GM18526 (cell line): ENCODE measurements around the gene RNF31.

Source experiments
- POLR2A ChIP-seq: IDR thresholded peaks from 3 replicates; pipeline ENCODE4 v1.6.1; 2011; ENCODE audit not compliant: insufficient read length; ENCODE audit errors: extremely low read depth

The RNF31 gene

GRCh38 chr14:24146978-24147760 is at the start of gene RNF31:
RNF31 (plus strand) TSS chr14:24147498; CDS start chr14:24147699, 201 bp downstream.
- TF ChIP-seq POLR2A: peak; percentile 72

- TF ChIP-seq POLR2A: no peak
These were observed 48.9 kb upstream of the RNF31 start for GRCh38 chr14:24098229-24098926.

- TF ChIP-seq POLR2A: no peak
These were observed 48.1 kb upstream of the RNF31 start for GRCh38 chr14:24098927-24099813.

GRCh38 chr14:24100197-24100981 is 46.9 kb upstream of the RNF31 start:
- TF ChIP-seq POLR2A: no peak

DNA sequence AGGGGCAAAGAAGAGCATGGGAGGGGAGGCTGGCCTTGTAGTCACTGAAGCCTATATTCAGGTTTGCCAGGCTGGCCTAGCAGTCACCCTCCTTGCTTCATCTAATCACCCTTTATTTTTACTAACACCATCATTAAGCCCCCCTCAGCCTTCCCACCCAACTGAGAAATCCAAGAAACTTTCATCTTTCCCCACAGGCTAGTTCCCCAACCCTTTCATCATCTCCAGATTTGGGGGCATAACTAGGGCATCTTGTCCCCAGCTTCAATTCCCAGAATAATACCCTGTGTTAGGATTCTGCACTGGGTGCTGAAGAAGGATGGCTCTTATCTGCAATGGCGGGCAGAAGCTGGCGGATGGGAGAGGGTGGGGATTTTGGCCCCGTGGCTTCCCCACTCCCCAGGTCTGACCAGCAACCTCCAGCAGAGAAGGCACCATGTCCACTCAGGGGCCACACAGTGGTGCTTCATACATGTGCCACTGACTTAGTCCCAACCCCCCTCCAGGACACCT is 46.3 kb upstream of the RNF31 start:
- TF ChIP-seq POLR2A: no peak

- TF ChIP-seq POLR2A: no peak
These were observed 44.8 kb upstream of the RNF31 start for GRCh38 chr14:24102357-24103048.

DNA sequence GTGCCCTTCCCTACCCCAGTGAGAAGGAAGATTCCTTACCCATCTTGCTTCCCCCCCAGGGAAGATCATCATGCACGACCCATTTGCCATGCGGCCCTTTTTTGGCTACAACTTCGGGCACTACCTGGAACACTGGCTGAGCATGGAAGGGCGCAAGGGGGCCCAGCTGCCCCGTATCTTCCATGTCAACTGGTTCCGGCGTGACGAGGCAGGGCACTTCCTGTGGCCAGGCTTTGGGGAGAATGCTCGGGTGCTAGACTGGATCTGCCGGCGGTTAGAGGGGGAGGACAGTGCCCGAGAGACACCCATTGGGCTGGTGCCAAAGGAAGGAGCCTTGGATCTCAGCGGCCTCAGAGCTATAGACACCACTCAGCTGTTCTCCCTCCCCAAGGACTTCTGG is 43.8 kb upstream of the RNF31 start:
- TF ChIP-seq POLR2A: no peak

DNA sequence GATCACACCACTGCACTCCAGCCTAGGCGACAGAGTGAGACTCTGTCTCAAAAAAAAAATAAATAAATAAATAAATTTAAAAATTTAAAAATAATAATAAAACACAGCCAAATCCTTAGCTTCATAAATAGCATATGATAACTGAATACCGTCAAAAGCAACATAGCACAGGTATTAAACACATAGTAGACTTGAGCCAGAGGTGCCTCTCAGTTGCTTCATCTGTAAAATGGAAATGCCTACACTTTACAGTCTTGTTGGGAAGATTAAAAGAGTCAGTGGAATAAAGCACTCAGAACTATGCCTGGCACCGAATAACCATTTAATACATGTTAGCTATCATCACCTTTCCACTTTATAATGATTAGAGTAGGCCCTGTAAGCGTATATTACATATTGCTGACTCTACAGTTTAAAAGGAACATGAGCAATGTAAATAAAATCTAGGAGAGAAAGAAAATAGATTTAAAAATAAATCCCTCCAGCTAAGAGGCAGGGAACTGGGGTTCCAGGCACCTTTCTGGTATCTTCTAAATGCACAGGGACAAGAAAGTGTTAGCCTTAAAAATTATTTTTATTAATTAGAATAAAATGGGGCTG is 40.5 kb upstream of the RNF31 start:
- TF ChIP-seq POLR2A: no peak

DNA sequence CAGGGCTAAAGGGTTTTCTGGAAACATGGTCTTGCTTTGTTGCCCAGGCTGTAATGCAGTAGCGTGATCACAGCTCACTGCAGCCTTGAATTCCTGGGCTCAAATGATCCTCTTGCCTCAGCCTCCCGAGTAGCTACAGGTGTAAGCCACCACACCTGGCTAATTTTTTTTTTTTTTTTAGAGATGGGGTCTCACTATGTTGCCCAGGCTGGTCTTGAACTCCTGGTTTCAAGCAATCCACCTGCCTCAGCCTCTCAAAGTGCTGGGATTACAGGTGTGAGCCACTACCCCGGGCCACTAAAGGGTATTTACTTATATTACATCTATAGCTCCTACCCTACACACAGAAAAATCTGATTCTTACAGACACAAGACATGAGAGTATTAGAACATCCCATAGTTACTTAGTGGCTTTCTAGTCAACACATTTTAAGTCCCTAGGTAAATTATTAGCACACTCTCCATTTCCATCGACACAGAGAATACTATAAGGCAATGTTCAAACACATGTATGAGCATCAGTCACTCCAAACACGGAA is 38.9 kb upstream of the RNF31 start:
- no peak for TF ChIP-seq POLR2A

DNA sequence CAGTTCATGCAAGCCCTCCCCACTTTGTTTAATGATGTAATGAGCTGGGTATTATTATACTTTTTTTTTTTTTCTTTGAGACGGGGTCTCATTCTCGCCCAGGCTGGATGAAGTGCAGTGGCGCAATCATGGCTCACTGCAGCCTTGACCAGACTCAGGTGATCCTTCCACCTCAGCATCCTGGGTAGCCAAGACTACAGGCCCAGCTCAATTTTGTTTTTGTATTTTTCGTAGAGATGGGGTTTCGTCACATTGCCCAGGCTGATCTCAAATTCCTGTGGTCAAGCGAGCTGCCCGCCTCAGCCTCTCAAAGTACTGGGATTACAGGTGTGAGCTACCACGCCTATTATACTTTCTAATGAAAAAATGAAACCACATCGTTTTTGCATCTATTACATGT is 37.2 kb upstream of the RNF31 start:
- no peak for TF ChIP-seq POLR2A

DNA sequence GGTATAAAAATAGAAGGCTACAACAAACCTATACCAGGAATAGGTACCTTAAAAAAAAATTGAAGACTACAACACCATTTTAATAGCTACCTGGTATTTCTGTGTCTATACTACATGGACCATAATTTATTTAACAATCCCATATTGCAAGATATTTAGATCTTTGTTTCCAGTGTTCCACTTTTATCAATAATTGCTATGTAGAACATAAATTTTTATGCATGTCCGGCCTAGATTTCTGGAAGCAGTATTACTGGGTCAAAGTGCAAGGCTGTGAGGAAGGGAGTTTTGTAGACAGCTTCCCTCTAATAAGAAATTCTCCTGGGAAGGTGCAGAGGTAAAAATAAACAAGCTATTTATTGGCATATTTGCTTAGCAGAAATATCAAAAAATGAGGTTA is 36.8 kb upstream of the RNF31 start:
- no peak for TF ChIP-seq POLR2A

GRCh38 chr14:24113379-24113800 is 33.9 kb upstream of the RNF31 start:
- TF ChIP-seq POLR2A: no peak

DNA sequence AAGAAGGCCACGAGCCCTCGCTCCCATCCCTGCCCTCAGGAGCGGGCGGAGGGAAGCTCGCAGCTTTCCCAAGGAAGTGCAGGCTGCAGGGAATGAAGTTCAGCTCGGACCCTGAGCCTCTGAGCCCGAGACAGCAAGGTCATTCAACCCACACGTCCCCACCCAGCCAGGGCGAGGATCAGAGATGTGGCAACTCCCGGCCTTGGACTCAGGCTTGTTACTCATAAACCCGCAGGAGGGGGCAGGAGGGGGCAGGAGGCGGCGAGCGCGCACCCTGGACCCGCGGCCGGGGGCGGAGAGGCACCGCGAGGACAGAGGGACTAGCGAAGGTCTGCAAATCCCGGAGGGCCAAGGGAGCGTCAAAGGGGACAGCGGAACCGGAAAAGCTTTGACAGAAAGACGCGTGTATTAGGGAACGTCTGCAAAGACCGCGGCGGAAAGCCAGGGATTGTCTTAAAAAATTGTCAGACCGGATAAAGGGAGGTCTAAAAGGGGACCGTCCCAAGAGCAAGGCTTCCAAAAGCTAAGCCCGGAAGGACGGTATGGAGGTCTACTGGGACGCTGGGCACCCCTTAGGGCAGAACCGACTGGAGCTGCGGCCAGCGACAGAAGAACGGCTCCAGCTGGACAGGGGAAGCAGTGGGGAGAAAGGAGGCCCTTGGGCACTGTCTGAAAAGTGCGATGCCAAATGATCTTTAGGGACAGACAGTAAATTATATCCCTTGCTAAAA is 33.3 kb upstream of the RNF31 start:
- peak; percentile 85 for TF ChIP-seq POLR2A
